ENCODE measurements around the gene IL15RA.
"Not testable (repeated sequence)": the region's sequence is repeated elsewhere in the genome, so short reads cannot be mapped to it uniquely, and the experiment has no call there.

The IL15RA gene

DNA sequence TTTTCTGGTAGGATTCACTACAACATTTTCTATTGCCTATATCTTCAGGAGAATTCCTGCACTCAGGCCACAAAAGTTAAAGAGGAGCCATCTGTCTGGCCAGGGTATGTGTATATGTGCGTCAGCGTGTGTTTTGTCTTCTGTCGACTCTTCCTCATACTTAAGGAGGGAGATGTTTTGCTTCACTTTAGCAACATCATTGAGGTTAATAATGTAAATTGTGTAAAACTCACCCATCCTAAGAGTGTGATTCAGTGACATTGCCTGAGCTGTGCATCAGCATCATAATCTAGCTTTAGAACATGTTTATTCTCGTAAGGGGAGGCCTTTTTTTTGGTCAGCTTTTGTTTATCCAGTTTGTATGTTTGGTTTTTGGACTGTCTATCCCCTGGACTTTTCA is 63.6 kb downstream of the IL15RA start:
- no peak for DNase-seq (ENCODE audit: low spot score in 2 of 2)
- H3K36me3 Mint-ChIP-seq: peaks cover 88% of the 10 kb centered on the region
- H3K4me1 Mint-ChIP-seq: peaks cover 6% of the 10 kb centered on the region
- no peak overlapping the region for H3K27ac Mint-ChIP-seq
- no peak for ATAC-seq
- H3K9me3 Mint-ChIP-seq: no peaks in the 10 kb centered on the region
- no peak overlapping the region for H3K4me3 Mint-ChIP-seq

DNA sequence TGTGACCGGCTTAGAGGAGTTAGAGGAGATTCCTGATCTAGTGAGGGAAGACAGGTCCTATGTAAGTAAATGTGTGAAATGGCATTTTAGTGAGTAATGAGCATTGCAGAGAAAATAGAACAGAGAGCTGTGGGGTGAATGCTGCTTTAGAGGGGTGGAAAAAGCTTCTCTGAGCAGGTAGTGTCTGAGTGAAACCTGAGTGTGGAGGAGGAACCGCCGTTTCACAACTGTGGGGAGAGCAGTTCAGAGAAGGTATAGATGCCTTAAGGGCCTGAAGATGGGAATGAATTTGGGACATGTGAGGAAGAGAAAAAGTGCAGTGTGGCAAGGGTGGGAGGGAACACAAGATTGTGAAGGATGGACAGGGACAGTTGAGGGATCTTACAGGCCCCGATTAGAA is 65.7 kb downstream of the IL15RA start:
- DNase-seq (ENCODE audit: low spot score in 2 of 2) (no peak), ATAC-seq (no peak)
- H3K36me3 Mint-ChIP-seq: peaks cover 94% of the 10 kb centered on the region
- no peaks in the 10 kb centered on the region for H3K9me3 Mint-ChIP-seq
- peaks cover 16% of the 10 kb centered on the region for H3K4me1 Mint-ChIP-seq
- no peak overlapping the region for H3K27ac Mint-ChIP-seq
- no peak overlapping the region for H3K4me3 Mint-ChIP-seq

DNA sequence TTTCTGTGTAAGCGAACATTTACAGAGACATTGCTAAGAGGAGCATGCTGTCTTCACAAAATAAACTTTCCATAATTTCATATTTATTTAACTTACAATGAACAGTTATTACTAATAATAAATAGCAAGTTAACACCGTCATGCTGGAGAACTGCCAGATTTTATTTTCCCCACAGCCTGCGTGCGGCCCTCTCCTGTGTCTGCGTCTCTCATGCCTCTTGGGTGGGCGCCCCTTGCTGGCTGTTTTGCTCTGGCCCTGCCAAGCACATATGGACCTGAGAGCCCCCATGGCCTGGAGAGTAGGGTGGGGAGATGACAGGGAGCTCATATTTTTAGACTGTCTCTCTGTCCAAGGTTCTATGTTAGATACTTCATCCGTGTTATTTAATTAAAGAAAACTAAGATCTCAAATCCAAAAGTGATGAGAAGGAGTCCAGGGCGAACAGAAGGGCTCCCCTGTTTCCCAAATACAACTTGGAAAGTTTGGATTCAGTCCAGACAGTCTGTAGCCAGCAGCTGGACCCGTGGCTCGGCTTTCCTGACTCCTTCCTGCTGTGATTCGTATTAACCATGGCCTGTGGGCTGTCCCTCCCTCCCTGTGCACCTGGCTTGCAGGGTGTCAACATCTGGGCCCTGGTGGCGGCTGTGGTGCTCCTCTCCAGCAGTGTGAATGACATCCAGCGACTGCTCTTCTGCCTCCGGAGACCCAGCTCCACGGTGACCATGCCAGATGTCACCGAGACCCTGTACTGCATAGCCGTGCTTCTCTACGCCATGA is 66.8 kb downstream of the IL15RA start:
- peaks cover 27% of the 10 kb centered on the region for H3K4me1 Mint-ChIP-seq
- no peak for ATAC-seq
- no peaks in the 10 kb centered on the region for H3K9me3 Mint-ChIP-seq
- DNase-seq (ENCODE audit: low spot score in 2 of 2): no peak
- peak overlapping the region; percentile 29 for H3K27ac Mint-ChIP-seq
- peaks cover 92% of the 10 kb centered on the region for H3K36me3 Mint-ChIP-seq
- no peak overlapping the region for H3K4me3 Mint-ChIP-seq

DNA sequence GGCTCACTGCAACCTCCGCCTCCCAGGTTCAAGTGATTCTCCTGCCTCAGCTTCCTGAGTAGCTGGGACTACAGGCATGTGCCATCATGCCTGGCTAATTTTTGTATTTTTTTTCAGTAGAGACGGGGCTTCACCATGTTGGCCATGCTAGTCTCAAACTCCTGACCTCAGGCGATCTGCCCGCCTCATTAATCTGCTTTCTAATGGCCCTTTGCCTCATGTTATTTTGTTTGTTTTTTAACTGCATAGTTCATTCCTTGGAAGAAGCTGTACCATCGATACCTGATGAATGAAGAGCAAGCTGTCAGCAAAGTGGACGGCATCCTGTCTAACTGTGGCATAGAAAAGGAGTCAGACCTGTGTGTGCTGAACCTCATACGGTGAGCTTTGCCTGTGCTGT is 68.7 kb downstream of the IL15RA start:
- H3K4me3 Mint-ChIP-seq: not testable (repeated sequence)
- peaks cover 81% of the 10 kb centered on the region for H3K36me3 Mint-ChIP-seq

DNA sequence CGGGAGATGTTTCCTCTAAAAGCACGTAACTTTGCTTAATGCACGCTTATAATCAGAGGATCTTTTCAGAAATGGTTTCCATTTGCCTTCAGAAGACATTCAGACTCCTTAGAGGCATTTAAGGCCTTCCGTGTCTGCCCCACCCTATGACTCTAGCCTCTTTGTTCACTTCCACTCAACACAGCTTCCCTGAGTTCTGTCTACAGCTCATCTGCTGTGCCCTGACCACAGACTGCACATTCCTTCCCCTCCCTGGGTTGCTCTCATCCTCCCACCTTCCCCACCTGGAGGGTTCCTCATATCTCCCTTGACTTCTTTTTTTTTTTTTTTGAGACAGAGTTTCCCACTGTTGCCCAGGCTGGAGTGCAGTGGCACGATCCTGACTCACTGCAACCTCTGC is 70.7 kb downstream of the IL15RA start:
- no peaks in the 10 kb centered on the region for H3K9me3 Mint-ChIP-seq
- DNase-seq (ENCODE audit: low spot score in 2 of 2) (no peak), ATAC-seq (no peak)
- H3K4me3 Mint-ChIP-seq: no peak overlapping the region
- H3K36me3 Mint-ChIP-seq: peaks cover 68% of the 10 kb centered on the region
- peak overlapping the region; percentile 41 for H3K27ac Mint-ChIP-seq
- H3K4me1 Mint-ChIP-seq: peaks cover 36% of the 10 kb centered on the region

More for the DNA sequence above, 68.7 kb downstream of the IL15RA start:
- H3K27ac Mint-ChIP-seq; ATAC-seq; H3K9me3 Mint-ChIP-seq; DNase-seq (ENCODE audit: low spot score in 2 of 2): not testable (repeated sequence)
- peaks cover 36% of the 10 kb centered on the region for H3K4me1 Mint-ChIP-seq

DNA sequence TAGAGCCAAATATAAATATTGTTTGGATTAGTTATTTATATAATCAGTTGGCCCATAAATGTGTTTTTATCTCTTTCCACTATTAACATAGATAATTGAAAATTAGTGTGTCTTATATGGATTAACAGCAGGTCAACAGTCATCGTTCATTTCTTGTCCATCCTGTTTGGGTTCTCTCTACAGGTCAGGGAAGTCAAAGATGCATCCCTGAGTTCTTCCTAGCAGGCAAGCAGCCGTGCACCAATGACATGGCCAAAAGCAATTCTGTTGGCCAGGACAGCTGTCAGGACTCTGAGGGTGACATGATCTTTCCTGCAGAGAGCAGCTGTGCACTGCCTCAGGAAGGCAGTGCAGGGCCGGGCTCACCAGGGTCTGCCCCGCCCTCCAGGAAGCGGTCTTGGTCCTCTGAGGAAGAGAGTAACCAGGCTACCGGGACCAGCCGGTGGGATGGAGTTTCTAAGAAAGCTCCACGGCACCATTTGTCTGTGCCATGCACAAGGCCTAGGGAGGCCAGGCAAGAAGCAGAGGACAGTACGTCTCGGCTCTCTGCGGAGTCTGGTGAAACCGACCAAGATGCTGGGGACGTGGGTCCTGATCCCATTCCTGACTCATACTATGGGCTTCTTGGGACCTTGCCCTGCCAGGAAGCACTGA is 71.4 kb downstream of the IL15RA start:
- peaks cover 33% of the 10 kb centered on the region for H3K4me1 Mint-ChIP-seq
- ATAC-seq: no peak
- H3K36me3 Mint-ChIP-seq: peaks cover 61% of the 10 kb centered on the region
- DNase-seq (ENCODE audit: low spot score in 2 of 2): no peak
- no peaks in the 10 kb centered on the region for H3K9me3 Mint-ChIP-seq
- H3K4me3 Mint-ChIP-seq: no peak overlapping the region
- no peak overlapping the region for H3K27ac Mint-ChIP-seq

DNA sequence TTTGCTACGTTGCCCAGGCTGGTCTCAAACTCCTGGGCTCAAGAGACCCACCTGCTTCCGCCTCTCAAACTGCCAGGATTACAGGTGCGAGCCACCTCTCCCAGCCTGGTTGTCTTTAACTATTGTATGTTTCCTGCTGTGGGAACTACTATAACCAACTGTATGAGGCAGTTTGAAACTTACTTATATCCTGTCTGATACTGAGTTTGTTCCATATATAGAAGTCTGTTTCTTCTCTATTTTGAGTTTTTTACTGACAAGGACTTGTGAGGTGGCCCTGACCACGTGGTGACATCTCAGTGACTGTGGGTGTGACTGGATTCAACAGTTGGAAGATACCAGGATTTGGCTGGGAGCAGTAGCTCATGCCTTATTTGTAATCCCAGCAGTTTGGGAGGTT is 73.1 kb downstream of the IL15RA start:
- H3K4me1 Mint-ChIP-seq: peaks cover 36% of the 10 kb centered on the region
- DNase-seq (ENCODE audit: low spot score in 2 of 2) (no peak), ATAC-seq (peak; percentile 89)
- peak overlapping the region; percentile 18 for H3K4me3 Mint-ChIP-seq
- H3K36me3 Mint-ChIP-seq: peaks cover 44% of the 10 kb centered on the region
- H3K9me3 Mint-ChIP-seq: no peaks in the 10 kb centered on the region
- peak overlapping the region; percentile 45 for H3K27ac Mint-ChIP-seq

DNA sequence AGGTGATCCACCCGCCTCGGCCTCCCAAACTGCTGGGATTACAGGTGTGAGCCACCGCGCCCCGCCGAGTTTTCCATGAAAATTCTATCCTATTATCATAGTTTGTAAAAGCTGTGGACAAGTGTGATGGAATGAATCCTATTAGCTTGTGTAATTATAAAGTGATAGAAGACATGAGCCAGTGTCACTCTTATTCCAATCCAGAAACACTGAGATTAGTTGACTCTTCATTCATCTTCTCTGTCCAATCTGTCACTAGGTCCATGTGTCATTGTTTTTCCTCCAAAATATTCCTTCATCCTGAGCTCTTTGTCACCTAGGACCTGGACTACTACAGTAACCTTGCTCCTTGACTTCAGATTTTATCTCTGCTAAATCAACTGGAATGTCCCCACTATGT is 73.8 kb downstream of the IL15RA start:
- DNase-seq (ENCODE audit: low spot score in 2 of 2): no peak
- H3K4me3 Mint-ChIP-seq: no peak overlapping the region
- ATAC-seq: no peak
- H3K27ac Mint-ChIP-seq: no peak overlapping the region
- H3K4me1 Mint-ChIP-seq: peaks cover 40% of the 10 kb centered on the region
- H3K36me3 Mint-ChIP-seq: peaks cover 37% of the 10 kb centered on the region
- no peaks in the 10 kb centered on the region for H3K9me3 Mint-ChIP-seq

DNA sequence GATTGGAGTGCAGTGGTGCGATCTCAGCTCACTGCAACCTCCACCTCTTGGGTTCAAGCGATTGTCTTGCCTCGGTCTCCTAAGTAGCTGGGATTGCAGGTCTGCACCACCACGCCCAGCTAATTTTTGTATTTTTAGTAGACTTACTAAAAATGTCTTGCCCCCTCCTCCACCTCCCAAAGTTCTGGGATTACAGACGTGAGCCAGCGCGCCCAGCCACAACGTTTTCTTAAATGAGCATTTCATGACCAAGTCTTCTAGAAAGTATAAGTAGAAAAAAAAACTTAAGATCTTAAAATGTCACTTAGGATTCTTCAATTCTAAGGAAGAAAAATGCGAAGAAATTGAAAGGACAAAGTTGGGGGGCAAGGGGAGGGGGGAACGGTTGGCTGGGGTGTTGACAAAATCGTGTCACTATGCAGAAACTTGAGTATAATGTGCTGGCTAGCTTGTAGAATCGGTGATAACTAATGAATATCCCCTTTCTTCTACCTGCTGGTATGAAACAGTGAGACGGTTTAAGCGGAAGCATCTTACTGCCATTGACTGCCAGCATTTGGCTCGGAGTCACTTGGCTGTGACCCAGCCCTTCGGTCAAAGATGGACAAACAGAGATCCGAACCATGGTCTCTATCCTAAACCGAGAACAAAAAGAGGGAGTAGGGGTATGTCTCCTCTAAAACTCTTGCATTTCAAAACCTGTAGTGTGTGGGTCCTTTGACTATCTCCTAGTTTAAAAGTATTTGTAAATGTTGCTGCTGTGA is 74.7 kb downstream of the IL15RA start:
- Mint-ChIP-seq H3K36me3 (peaks cover 28% of the 10 kb centered on the region), H3K27ac (no peak overlapping the region), H3K9me3 (peaks cover 1% of the 10 kb centered on the region), H3K4me1 (peaks cover 36% of the 10 kb centered on the region), H3K4me3 (no peak overlapping the region)
- DNase-seq (ENCODE audit: low spot score in 2 of 2) (no peak), ATAC-seq (no peak)
